ENCODE measurements around the gene ITCH.

ITCH gene

DNA sequence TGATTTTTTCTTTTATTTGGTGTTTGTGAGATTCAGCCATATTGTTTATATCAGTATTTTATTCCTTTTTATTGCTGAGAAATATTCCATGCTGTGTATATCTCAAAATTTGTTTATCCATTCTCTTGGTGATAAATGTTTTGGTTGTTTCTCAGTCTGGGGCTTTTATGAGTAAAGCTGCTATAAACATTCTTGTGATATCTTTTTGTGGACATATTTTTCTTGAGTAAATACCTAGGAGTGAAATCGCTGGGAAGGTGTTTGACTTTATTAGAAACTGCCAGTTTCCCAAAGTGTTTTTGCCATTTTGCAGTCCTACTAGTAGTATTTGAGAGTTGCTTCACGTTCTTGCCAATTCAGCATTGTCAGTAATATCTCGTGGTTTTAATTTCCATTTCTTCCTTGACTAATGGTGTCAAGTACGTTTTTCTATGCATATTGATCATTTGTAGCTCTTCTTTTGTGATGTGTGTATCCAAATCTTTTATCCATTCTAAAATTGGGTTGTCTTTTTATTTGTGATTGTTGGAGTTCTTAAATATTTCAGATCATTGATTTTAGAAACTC is 122.1 kb downstream of the ITCH start:
- Histone ChIP-seq H3K27me3 (ENCODE audit: insufficient read depth, low read length) (no peaks in the 10 kb centered on the region), H3K14ac (ENCODE audit: low read length) (no peak overlapping the region), H2BK12ac (ENCODE audit: low read length) (no peak overlapping the region), H4K91ac (ENCODE audit: low read depth, low read length) (no peak overlapping the region), H3K79me1 (ENCODE audit: low read length) (no peaks in the 10 kb centered on the region), H2AK5ac (ENCODE audit: low read length) (no peak overlapping the region), H2BK5ac (ENCODE audit: low read depth, low read length, poor library complexity) (no peak overlapping the region), H3K23ac (ENCODE audit: low read length) (no peak overlapping the region), H4K12ac (ENCODE audit: low read depth, low read length) (no peak overlapping the region), H3K4ac (ENCODE audit: low read depth, low read length) (no peak overlapping the region), H4K8ac (ENCODE audit: low read depth, low read length) (no peak overlapping the region), H3K9ac (ENCODE audit: low read length) (no peak overlapping the region), H3K4me2 (ENCODE audit: low read length) (no peak overlapping the region), H3K27ac (ENCODE audit: low read depth, low read length) (no peak overlapping the region), H3K9me3 (ENCODE audit: insufficient read depth, low read depth, low read length) (peaks cover 3% of the 10 kb centered on the region), H3K36me3 (ENCODE audit: control insufficient read depth in 1 of 2, insufficient read depth in 2 of 2, low read length in 2 of 2) (peaks cover 40 to 46% of the 10 kb centered on the region in 2 experiments), H3K4me3 (ENCODE audit: low read depth, low read length) (no peak overlapping the region), H3K79me2 (ENCODE audit: control insufficient read depth, insufficient read depth, low read length, poor library complexity) (no peaks in the 10 kb centered on the region), H3K4me1 (ENCODE audit: control insufficient read depth in 1 of 2, insufficient read depth in 2 of 2, low read length in 2 of 2) (no peaks in the 10 kb centered on the region), H2BK120ac (ENCODE audit: insufficient read depth, low read length, poor library complexity) (no peak overlapping the region), H3K18ac (ENCODE audit: low read length) (no peak overlapping the region), H2AFZ (ENCODE audit: insufficient read depth, low read length, poor library complexity) (no peak overlapping the region)
- no CpG with 5 or more reads among the region's 4 CpGs for WGBS (ENCODE audit: extremely low coverage, insufficient coverage, insufficient read length)
- DNase-seq: no peak

DNA sequence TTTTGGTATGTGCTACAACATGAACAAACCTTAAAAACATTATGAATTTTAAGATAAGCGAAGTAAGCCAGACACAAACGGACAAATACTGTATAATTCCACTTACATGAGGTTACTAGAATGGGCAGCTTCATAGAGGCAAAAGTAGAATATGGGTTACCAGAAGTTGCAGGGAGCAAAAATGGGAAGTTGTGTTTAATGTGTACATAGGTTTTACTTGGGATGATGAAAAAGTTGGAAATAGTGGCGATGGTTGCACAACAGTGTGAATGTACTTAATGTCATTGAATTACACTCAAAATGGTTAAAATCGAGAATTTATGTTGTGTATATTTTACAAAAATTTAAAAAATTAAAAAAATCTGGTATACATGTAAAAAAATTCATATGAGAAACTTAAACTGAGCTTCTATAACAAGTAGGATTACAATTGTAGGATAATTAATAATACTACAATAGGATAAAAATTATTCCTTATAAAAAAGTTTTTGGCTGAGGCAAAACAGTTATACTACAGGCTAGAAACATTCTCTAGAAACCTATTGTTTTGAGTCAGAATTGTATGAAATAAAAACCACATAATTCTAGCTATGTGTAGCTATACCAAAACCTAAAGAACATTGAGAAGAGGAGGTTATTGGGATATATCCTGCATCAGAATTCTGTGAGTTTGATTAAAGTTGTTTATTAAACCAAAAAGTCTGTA is 128.3 kb downstream of the ITCH start:
- no peak overlapping the region for H3K27ac ChIP-seq (ENCODE audit: low read depth, low read length)
- H3K36me3 ChIP-seq (ENCODE audit: control insufficient read depth in 1 of 2, insufficient read depth in 2 of 2, low read length in 2 of 2): peaks cover 37 to 38% of the 10 kb centered on the region in 2 experiments
- no peaks in the 10 kb centered on the region for H3K79me1 ChIP-seq (ENCODE audit: low read length)
- H3K4me3 ChIP-seq (ENCODE audit: low read depth, low read length): no peak overlapping the region
- no peak overlapping the region for H4K91ac ChIP-seq (ENCODE audit: low read depth, low read length)
- H2BK5ac ChIP-seq (ENCODE audit: low read depth, low read length, poor library complexity): no peak overlapping the region
- no CpG with 5 or more reads among the region's 4 CpGs for WGBS (ENCODE audit: extremely low coverage, insufficient coverage, insufficient read length)
- no peak for DNase-seq
- H3K18ac ChIP-seq (ENCODE audit: low read length): no peak overlapping the region
- H2BK12ac ChIP-seq (ENCODE audit: low read length): no peak overlapping the region
- H3K9me3 ChIP-seq (ENCODE audit: insufficient read depth, low read depth, low read length): no peaks in the 10 kb centered on the region
- H2AFZ ChIP-seq (ENCODE audit: insufficient read depth, low read length, poor library complexity): no peak overlapping the region
- no peaks in the 10 kb centered on the region for H3K4me1 ChIP-seq (ENCODE audit: control insufficient read depth in 1 of 2, insufficient read depth in 2 of 2, low read length in 2 of 2)
- no peak overlapping the region for H3K4me2 ChIP-seq (ENCODE audit: low read length)
- no peak overlapping the region for H4K12ac ChIP-seq (ENCODE audit: low read depth, low read length)
- H3K9ac ChIP-seq (ENCODE audit: low read length): no peak overlapping the region
- no peak overlapping the region for H2AK5ac ChIP-seq (ENCODE audit: low read length)
- H3K4ac ChIP-seq (ENCODE audit: low read depth, low read length): no peak overlapping the region
- H3K23ac ChIP-seq (ENCODE audit: low read length): no peak overlapping the region
- H3K27me3 ChIP-seq (ENCODE audit: insufficient read depth, low read length): no peaks in the 10 kb centered on the region
- no peaks in the 10 kb centered on the region for H3K79me2 ChIP-seq (ENCODE audit: control insufficient read depth, insufficient read depth, low read length, poor library complexity)
- no peak overlapping the region for H2BK120ac ChIP-seq (ENCODE audit: insufficient read depth, low read length, poor library complexity)
- no peak overlapping the region for H4K8ac ChIP-seq (ENCODE audit: low read depth, low read length)
- H3K14ac ChIP-seq (ENCODE audit: low read length): no peak overlapping the region

- Histone ChIP-seq H2BK120ac (ENCODE audit: insufficient read depth, low read length, poor library complexity) (no peak overlapping the region), H2BK5ac (ENCODE audit: low read depth, low read length, poor library complexity) (no peak overlapping the region), H2AFZ (ENCODE audit: insufficient read depth, low read length, poor library complexity) (no peak overlapping the region), H2BK12ac (ENCODE audit: low read length) (no peak overlapping the region), H4K91ac (ENCODE audit: low read depth, low read length) (no peak overlapping the region), H2AK5ac (ENCODE audit: low read length) (no peak overlapping the region), H3K4ac (ENCODE audit: low read depth, low read length) (no peak overlapping the region), H4K12ac (ENCODE audit: low read depth, low read length) (no peak overlapping the region), H3K27me3 (ENCODE audit: insufficient read depth, low read length) (no peaks in the 10 kb centered on the region), H3K4me2 (ENCODE audit: low read length) (no peak overlapping the region), H3K23ac (ENCODE audit: low read length) (no peak overlapping the region), H4K8ac (ENCODE audit: low read depth, low read length) (no peak overlapping the region), H3K18ac (ENCODE audit: low read length) (no peak overlapping the region), H3K36me3 (ENCODE audit: control insufficient read depth in 1 of 2, insufficient read depth in 2 of 2, low read length in 2 of 2) (peaks cover 36 to 38% of the 10 kb centered on the region in 2 experiments), H3K4me3 (ENCODE audit: low read depth, low read length) (no peak overlapping the region), H3K27ac (ENCODE audit: low read depth, low read length) (no peak overlapping the region), H3K9ac (ENCODE audit: low read length) (no peak overlapping the region), H3K79me2 (ENCODE audit: control insufficient read depth, insufficient read depth, low read length, poor library complexity) (no peaks in the 10 kb centered on the region), H3K9me3 (ENCODE audit: insufficient read depth, low read depth, low read length) (no peaks in the 10 kb centered on the region), H3K79me1 (ENCODE audit: low read length) (no peaks in the 10 kb centered on the region), H3K4me1 (ENCODE audit: control insufficient read depth in 1 of 2, insufficient read depth in 2 of 2, low read length in 2 of 2) (no peaks in the 10 kb centered on the region), H3K14ac (ENCODE audit: low read length) (no peak overlapping the region)
- no CpG with 5 or more reads among the region's 4 CpGs for WGBS (ENCODE audit: extremely low coverage, insufficient coverage, insufficient read length)
- no peak for DNase-seq
Measured at GRCh38 chr20:34491932-34492509, 128.9 kb downstream of the ITCH start.

GRCh38 chr20:34493646-34494045 is 130.6 kb downstream of the ITCH start:
- Histone ChIP-seq H3K27ac (ENCODE audit: low read depth, low read length) (no peak overlapping the region), H2AFZ (ENCODE audit: insufficient read depth, low read length, poor library complexity) (no peak overlapping the region), H3K9ac (ENCODE audit: low read length) (no peak overlapping the region), H3K14ac (ENCODE audit: low read length) (no peak overlapping the region), H3K4me1 (ENCODE audit: control insufficient read depth in 1 of 2, insufficient read depth in 2 of 2, low read length in 2 of 2) (no peaks in the 10 kb centered on the region), H3K23ac (ENCODE audit: low read length) (no peak overlapping the region), H4K91ac (ENCODE audit: low read depth, low read length) (no peak overlapping the region), H4K12ac (ENCODE audit: low read depth, low read length) (no peak overlapping the region), H2BK120ac (ENCODE audit: insufficient read depth, low read length, poor library complexity) (no peak overlapping the region), H3K9me3 (ENCODE audit: insufficient read depth, low read depth, low read length) (peaks cover 2% of the 10 kb centered on the region), H3K79me2 (ENCODE audit: control insufficient read depth, insufficient read depth, low read length, poor library complexity) (no peaks in the 10 kb centered on the region), H3K4me2 (ENCODE audit: low read length) (no peak overlapping the region), H3K4ac (ENCODE audit: low read depth, low read length) (no peak overlapping the region), H3K18ac (ENCODE audit: low read length) (no peak overlapping the region), H3K27me3 (ENCODE audit: insufficient read depth, low read length) (no peaks in the 10 kb centered on the region), H2BK5ac (ENCODE audit: low read depth, low read length, poor library complexity) (no peak overlapping the region), H3K4me3 (ENCODE audit: low read depth, low read length) (no peak overlapping the region), H2AK5ac (ENCODE audit: low read length) (no peak overlapping the region), H3K79me1 (ENCODE audit: low read length) (no peaks in the 10 kb centered on the region), H3K36me3 (ENCODE audit: control insufficient read depth in 1 of 2, insufficient read depth in 2 of 2, low read length in 2 of 2) (peaks cover 30 to 33% of the 10 kb centered on the region in 2 experiments), H2BK12ac (ENCODE audit: low read length) (no peak overlapping the region), H4K8ac (ENCODE audit: low read depth, low read length) (no peak overlapping the region)
- no CpG with 5 or more reads among the region's 4 CpGs for WGBS (ENCODE audit: extremely low coverage, insufficient coverage, insufficient read length)
- DNase-seq: no peak
